Measurements from ENCODE around the gene PROKR2. TPM values are rescaled to one million over a fixed set of nuclear protein-coding genes. Genes with fewer than 3 reads are reported as not detected.

The PROKR2 gene
- total RNA-seq, 1 experiment from 2014 or later: not detected

DNA sequence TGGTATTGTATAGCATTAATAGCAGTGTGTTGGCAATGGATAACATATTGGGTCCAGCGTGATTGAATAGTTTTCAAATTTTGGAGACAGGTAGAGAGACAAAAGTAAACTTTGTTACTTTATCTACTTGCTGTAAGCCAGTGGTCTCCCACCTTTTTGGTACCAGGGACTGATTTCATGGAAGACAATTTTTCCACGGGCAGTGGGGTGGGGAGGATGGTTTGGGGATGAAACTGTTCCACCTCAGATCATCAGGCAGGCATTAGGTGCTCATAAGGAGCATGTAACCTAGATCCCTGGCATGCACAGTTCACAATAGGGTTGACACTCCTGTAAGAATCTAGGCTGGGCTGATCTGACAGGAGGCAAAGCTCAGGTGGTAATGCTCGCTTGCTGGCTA lies 14.6 kb upstream of the PROKR2 start:
- intact Hi-C loops (cut with micrococcal nuclease; ENCODE audit: unreplicated experiment): no loop called here
- H3K9me3 ChIP-seq (ENCODE audit: insufficient read depth, low read depth): no peaks in the 10 kb centered on the region
- no peak overlapping the region for H3K4me3 ChIP-seq
- H3K27ac ChIP-seq: no peak overlapping the region
- DNase-seq: no peak
- TF ChIP-seq EZH2 (IDR thresholded peaks at IDR 0.05; ENCODE audit: low read depth): no peak
- TF ChIP-seq, protein P1, sequence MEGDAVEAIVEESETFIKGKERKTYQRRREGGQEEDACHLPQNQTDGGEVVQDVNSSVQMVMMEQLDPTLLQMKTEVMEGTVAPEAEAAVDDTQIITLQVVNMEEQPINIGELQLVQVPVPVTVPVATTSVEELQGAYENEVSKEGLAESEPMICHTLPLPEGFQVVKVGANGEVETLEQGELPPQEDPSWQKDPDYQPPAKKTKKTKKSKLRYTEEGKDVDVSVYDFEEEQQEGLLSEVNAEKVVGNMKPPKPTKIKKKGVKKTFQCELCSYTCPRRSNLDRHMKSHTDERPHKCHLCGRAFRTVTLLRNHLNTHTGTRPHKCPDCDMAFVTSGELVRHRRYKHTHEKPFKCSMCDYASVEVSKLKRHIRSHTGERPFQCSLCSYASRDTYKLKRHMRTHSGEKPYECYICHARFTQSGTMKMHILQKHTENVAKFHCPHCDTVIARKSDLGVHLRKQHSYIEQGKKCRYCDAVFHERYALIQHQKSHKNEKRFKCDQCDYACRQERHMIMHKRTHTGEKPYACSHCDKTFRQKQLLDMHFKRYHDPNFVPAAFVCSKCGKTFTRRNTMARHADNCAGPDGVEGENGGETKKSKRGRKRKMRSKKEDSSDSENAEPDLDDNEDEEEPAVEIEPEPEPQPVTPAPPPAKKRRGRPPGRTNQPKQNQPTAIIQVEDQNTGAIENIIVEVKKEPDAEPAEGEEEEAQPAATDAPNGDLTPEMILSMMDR (conservative IDR thresholded peaks at IDR 0.05): no peak
- H3K27me3 ChIP-seq (ENCODE audit: insufficient read depth, low read depth): peaks cover 79% of the 10 kb centered on the region
- no peak overlapping the region for H3K4me2 ChIP-seq
- H3K9me2 ChIP-seq (ENCODE audit: insufficient read depth): 0 out of 2 replicates have a peak, but pooled peaks cover 5% of the 10 kb centered on the region
- ChIA-PET POLR2A (ENCODE audit: unreplicated experiment) (no interaction called here), CTCF (no interaction called here)
- no peaks in the 10 kb centered on the region for H3F3A ChIP-seq (ENCODE audit: insufficient read depth, low read depth)
- no peak overlapping the region for H2AFZ ChIP-seq
- BruUV-seq (replicated peaks): no TSS peak
- H3K4me1 ChIP-seq (replicated peaks; ENCODE audit: insufficient read depth): no peaks in the 10 kb centered on the region
- no peaks in the 10 kb centered on the region for H3K79me2 ChIP-seq (ENCODE audit: low read depth)
- no peaks in the 10 kb centered on the region for H3K36me3 ChIP-seq (ENCODE audit: low read depth)
- H4K20me1 ChIP-seq (ENCODE audit: insufficient read depth): no peaks in the 10 kb centered on the region

DNA sequence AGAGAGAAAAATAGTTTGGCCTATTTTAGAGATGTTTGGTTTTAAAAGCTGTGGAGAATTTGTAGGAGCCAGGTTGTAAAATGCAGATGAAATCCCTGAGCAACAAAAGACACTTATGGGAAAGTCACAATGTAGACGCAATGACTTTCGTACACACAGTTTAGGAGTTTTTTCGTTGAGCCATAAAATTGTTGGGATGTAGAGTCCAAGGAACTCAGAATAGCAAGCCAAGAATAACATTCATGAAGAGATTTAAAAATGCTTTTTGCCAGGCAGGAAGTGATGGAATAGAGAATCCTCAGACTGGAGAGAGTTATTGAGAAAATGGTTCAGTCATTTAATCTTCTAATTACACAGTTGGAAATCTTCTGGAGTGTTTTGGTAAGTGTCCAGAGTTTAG lies 11.5 kb upstream of the PROKR2 start:
- Histone ChIP-seq H3K79me2 (ENCODE audit: low read depth) (no peaks in the 10 kb centered on the region), H3F3A (ENCODE audit: insufficient read depth, low read depth) (no peaks in the 10 kb centered on the region), H3K36me3 (ENCODE audit: low read depth) (no peaks in the 10 kb centered on the region), H3K4me3 (no peak overlapping the region), H3K27ac (no peak overlapping the region), H3K27me3 (ENCODE audit: insufficient read depth, low read depth) (peaks cover 94% of the 10 kb centered on the region), H3K4me1 (replicated peaks; ENCODE audit: insufficient read depth) (no peaks in the 10 kb centered on the region), H3K4me2 (no peak overlapping the region), H3K9me2 (ENCODE audit: insufficient read depth) (0 out of 2 replicates have a peak, but pooled peaks cover under 1% of the 10 kb centered on the region), H2AFZ (no peak overlapping the region), H3K9me3 (ENCODE audit: insufficient read depth, low read depth) (no peaks in the 10 kb centered on the region), H4K20me1 (ENCODE audit: insufficient read depth) (no peaks in the 10 kb centered on the region)
- no peak for TF ChIP-seq EZH2 (IDR thresholded peaks at IDR 0.05; ENCODE audit: low read depth)
- TF ChIP-seq, protein P1 (conservative IDR thresholded peaks at IDR 0.05): no peak
- BruUV-seq (replicated peaks): no TSS peak
- POLR2A ChIA-PET (ENCODE audit: unreplicated experiment): no interaction called here
- no peak for DNase-seq
- intact Hi-C loops (cut with micrococcal nuclease; ENCODE audit: unreplicated experiment): no loop called here
- CTCF ChIA-PET: no interaction called here

DNA sequence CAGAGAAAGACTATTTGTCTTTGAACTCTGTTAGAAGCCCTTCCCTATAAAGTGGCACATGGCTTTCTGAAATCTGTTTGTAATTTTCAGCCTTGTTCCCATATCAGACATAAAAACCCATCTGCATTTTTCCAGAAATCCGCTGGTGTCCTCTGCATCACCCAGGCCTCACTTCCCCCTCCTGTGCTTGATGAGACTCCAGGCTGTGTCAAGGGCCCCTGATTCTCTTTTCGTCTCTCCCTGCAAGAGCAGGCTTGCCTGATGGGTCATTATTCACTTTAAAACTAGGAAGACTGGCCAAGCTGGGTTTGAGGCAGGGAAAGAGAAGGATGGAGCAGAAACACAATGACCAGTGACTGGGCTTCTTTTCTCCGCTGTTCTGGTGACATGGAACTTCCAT lies 10.6 kb upstream of the PROKR2 start:
- Histone ChIP-seq H3K27me3 (ENCODE audit: insufficient read depth, low read depth) (peaks cover 95% of the 10 kb centered on the region), H3K4me1 (replicated peaks; ENCODE audit: insufficient read depth) (no peaks in the 10 kb centered on the region), H3K9me3 (ENCODE audit: insufficient read depth, low read depth) (no peaks in the 10 kb centered on the region), H3K9me2 (ENCODE audit: insufficient read depth) (no peaks in the 10 kb centered on the region), H3K27ac (no peak overlapping the region), H3K79me2 (ENCODE audit: low read depth) (no peaks in the 10 kb centered on the region), H3K4me3 (no peak overlapping the region), H2AFZ (no peak overlapping the region), H3K4me2 (no peak overlapping the region), H3F3A (ENCODE audit: insufficient read depth, low read depth) (no peaks in the 10 kb centered on the region), H3K36me3 (ENCODE audit: low read depth) (no peaks in the 10 kb centered on the region), H4K20me1 (ENCODE audit: insufficient read depth) (no peaks in the 10 kb centered on the region)
- TF ChIP-seq EZH2 (IDR thresholded peaks at IDR 0.05; ENCODE audit: low read depth): no peak
- TF ChIP-seq, protein P1 (conservative IDR thresholded peaks at IDR 0.05): no peak
- ChIA-PET CTCF (interaction anchor here (0.6 kb wide), 1 partner anchor 1037 kb away, joined by 3 read pairs; no protein-coding TSS in a partner anchor), POLR2A (ENCODE audit: unreplicated experiment) (no interaction called here)
- BruUV-seq (replicated peaks): no TSS peak
- intact Hi-C loops (cut with micrococcal nuclease; ENCODE audit: unreplicated experiment): no loop called here
- DNase-seq: no peak

Data from PC-9 (cell line).